GM23248 (cell line): Measurements from ENCODE around the gene CREB3L2.

ENCODE experiments used
- EZH2 ChIP-seq: fragments of 200-600 bp; sonication (generic); IDR thresholded peaks from 2 replicates; pipeline ENCODE4 v1.6.1; 2018; ENCODE audit warnings: antibody characterized with exemption, mild to moderate bottlenecking; ENCODE audit not compliant: insufficient read depth, poor library complexity, severe bottlenecking
- EZH2phosphoT487 ChIP-seq: fragments of 200-600 bp; sonication (generic); IDR thresholded peaks from 2 replicates; pipeline ENCODE4 v1.6.1; 2018; ENCODE audit warnings: antibody characterized with exemption, moderate library complexity, mild to moderate bottlenecking, low read depth; ENCODE audit not compliant: insufficient read depth

DNA sequence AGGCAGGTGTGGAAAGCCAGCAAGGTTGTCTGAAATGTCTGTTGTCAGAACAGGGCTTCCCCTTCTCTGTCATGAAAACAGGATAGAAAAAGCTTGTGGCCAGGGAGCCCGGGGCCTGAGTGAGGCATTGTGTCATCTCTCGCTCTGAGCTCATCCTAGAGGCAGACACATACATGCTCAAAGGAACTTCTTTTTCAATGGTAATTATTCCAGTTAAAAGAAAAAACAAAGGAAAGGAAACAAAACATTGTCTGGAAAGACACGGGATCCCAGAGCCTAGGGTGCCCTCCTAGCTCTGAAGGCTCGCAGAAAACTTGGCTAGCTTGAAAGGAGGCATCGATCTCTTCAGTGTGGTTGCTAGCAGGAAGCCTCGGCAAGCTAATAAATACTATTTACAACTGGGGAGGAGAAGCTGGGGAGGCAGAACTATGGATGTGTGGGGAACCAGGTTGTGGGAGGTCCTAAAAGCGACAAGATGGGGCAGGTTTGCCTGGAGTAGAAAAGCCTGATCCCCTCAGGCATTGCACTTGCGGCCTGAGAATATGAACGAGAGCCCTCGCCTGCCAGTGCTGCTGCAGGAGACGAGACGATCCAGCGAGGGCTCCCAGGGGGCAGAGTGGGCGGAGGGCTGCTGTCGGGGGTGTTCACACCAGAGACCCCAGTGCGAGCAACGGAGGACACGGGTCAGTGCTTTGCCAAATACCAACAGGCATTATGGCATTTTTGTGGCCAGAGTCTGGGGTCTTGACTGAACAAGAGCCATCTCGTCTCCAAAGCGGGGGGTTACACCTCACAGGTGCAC, 122.3 kb downstream of the CREB3L2 start:
- TF ChIP-seq EZH2 (no peak), EZH2phosphoT487 (no peak)
